ENCODE data around the gene EID1.

The EID1 gene

DNA sequence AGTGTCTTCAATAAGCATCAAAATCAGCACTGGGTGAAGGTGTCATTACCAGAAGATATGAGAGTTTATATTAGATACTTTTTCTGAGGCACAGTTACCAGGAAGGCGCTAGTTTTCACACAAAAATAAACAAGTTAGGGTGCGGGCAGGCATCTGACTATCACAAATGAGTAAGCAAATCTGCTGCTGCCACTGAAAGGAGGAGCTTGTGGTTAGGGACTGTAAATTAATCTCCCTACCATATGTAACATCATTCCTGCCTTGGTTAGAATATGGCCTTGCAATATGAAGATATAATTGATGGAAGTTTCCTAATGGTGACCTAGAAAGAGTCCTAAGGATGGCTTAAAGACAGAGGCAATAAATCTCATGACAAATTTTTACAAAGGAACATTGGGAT lies 19.5 kb upstream of the EID1 start:
- Mint-ChIP-seq H3K4me1 (no peaks in the 10 kb centered on the region), H3K27me3 (no peaks in the 10 kb centered on the region), H3K27ac (no peak overlapping the region), H3K4me3 (no peak overlapping the region), H3K36me3 (no peaks in the 10 kb centered on the region), H3K9me3 (peaks cover 1% of the 10 kb centered on the region)
- ATAC-seq (ENCODE audit: low read depth) (no peak), DNase-seq (ENCODE audit: low spot score in 2 of 2) (no peak)

DNA sequence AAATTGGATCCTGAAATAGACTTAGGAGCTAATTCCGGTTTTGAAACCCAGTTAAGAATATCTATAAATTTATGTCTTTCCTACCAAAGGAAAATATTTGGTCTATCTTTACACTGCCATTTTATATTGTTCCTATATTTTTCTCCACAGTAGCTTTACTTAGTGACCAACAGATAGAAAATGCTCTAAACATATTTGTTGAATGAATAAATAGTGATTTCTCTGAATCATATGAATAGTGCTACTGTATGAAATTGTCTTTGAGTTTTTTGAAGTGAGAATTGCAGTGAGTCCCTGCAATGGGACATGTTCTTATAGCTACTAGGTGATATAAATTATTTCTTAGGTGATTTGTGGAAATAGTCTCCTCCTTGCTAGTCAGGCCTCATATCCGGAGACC lies 18.5 kb upstream of the EID1 start:
- no peak for ATAC-seq (ENCODE audit: low read depth)
- no peak for DNase-seq (ENCODE audit: low spot score in 2 of 2)
- Mint-ChIP-seq H3K4me1 (no peaks in the 10 kb centered on the region), H3K27me3 (no peaks in the 10 kb centered on the region), H3K4me3 (no peak overlapping the region), H3K27ac (no peak overlapping the region), H3K9me3 (no peaks in the 10 kb centered on the region), H3K36me3 (no peaks in the 10 kb centered on the region)

DNA sequence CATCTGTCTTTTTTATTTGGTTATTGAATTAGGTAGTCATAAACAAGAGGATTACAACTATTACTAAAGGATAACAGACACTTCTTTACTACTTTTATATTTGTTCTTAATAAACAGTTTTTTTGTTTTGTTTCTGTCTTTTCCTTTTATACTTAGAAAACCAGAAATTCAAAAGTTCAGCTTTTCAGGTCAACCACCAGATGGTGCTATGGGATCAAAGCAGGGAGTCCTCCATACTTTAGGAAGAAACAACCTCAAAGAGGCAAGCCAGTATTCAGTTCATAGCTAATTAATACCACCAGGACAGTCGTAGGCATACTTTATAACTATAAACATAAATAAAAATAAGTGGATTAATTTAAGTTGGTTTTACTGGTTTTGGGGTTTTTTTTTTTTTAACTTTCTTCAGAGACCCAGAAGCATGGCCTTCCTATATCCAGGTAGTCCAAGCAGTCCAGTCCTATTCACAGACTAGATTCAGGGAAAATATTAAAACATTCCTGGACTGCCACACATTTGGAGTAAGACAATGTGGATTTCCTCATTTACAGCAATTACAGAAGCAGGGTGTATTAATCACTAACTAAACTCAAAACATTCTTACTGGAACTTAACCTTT lies 16.0 kb upstream of the EID1 start:
- Mint-ChIP-seq H3K4me1 (no peaks in the 10 kb centered on the region), H3K27me3 (peaks cover 7% of the 10 kb centered on the region), H3K36me3 (no peaks in the 10 kb centered on the region), H3K27ac (no peak overlapping the region), H3K4me3 (no peak overlapping the region), H3K9me3 (no peaks in the 10 kb centered on the region)
- peak; percentile 63 for ATAC-seq (ENCODE audit: low read depth)
- DNase-seq (ENCODE audit: low spot score in 2 of 2) = peak; percentile 24 to 60

DNA sequence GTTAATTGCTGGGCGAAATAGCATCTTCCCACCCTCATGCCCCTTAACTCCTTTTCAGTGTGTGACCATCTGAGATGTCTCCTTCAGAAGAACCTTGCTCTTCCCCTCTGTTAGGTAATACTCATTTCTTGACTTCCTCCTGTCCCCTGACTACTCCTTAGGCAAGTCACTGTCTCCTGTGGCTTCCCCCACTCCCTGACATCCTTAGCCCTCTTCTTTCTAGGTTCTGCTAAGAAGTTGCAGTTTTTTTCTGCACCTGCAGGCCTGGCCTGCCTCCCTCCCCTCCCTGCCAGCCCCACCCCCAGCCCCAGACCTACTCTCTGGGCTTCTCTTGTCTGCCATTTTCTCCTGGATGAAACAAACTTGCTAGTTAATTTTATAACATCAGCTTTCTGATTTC lies 15.2 kb upstream of the EID1 start:
- peaks cover 9% of the 10 kb centered on the region for H3K27me3 Mint-ChIP-seq
- ATAC-seq (ENCODE audit: low read depth) = no peak

DNA sequence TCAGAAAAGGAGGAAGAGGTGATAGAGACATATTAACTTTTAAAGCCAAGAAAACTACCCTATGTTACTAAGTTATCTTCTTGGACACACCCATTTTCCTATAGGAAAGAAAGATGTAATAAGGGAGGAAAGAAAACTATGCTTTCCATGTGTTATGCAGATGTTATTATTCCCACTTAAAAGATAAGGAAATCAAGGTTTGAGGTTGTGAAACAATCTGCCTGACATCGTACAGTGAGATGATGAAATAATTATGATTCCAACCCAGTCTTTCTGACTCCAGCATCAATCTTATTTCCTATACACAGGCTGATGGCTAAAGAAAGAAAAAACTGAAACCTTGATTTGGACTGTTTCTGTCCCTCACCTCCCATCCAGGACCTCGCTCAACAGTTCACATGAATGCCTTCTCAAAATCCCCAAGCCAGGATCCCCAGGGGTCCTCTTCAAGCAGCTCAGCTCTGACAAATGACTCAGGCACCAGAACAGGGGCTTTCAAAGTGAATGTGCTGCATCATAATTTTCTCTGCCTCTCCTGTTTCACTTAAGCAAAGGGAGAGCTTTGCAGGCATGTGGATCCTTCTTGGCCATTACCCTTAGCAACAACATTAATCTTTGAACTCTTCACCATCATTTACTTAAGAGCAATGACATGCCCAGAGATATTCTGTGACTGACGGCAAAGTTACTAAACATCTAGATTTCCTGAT lies 12.4 kb upstream of the EID1 start:
- no peak for ATAC-seq (ENCODE audit: low read depth)
- Mint-ChIP-seq H3K9me3 (no peaks in the 10 kb centered on the region), H3K27ac (no peak overlapping the region), H3K4me3 (no peak overlapping the region), H3K4me1 (no peaks in the 10 kb centered on the region), H3K27me3 (peaks cover 9% of the 10 kb centered on the region), H3K36me3 (no peaks in the 10 kb centered on the region)
- no peak for DNase-seq (ENCODE audit: low spot score in 2 of 2)

More for the DNA sequence above, 15.2 kb upstream of the EID1 start:
- no peak overlapping the region for H3K4me3 Mint-ChIP-seq
- no peaks in the 10 kb centered on the region for H3K4me1 Mint-ChIP-seq
- H3K36me3 Mint-ChIP-seq = no peaks in the 10 kb centered on the region
- no peak overlapping the region for H3K27ac Mint-ChIP-seq
- no peaks in the 10 kb centered on the region for H3K9me3 Mint-ChIP-seq
- no peak for DNase-seq (ENCODE audit: low spot score in 2 of 2)

DNA sequence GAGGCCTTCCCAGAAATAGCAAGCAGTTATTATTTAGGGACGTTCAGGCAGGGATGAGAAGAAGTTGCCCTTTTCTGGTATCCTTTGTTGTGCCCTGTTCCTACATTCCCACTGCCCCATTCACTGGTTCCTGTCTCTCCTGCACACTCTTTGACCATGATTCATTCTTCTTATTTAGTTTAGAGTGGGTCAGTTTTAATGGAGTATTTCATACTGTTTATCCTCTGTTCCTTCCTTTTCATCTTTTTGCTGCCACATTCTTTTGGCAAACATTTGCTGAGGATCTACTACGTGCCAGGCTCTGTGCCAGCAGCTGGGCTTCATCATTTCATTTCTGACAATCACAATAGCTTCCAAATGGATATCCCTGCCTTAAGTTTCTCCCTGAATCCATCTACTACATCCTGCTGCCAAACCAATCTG lies 11.8 kb upstream of the EID1 start:
- Mint-ChIP-seq H3K27ac (no peak overlapping the region), H3K4me3 (no peak overlapping the region), H3K4me1 (no peaks in the 10 kb centered on the region), H3K27me3 (peaks cover 9% of the 10 kb centered on the region), H3K9me3 (no peaks in the 10 kb centered on the region), H3K36me3 (no peaks in the 10 kb centered on the region)
- no peak for ATAC-seq (ENCODE audit: low read depth)
- no peak for DNase-seq (ENCODE audit: low spot score in 2 of 2)

DNA sequence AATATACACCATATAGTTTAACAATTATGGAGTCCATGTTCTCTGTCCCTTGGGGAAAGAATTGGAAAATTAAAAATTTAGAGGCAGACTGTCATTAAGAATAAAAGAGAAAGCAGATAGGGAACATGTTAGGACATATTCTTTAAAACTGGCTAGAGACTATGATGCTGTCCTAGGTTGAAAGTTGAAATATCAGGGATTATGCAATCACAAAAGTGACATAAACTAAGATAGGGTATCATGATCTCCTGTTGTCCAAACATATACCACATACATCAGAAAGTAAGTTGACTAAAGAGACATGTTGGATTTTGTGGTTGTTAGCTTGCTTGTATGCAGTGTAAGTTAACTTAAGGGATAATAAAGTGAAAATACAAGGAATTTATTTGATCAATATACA lies 9.9 kb upstream of the EID1 start:
- Mint-ChIP-seq H3K27ac (no peak overlapping the region), H3K4me3 (no peak overlapping the region), H3K9me3 (no peaks in the 10 kb centered on the region), H3K27me3 (peaks cover 9% of the 10 kb centered on the region), H3K4me1 (no peaks in the 10 kb centered on the region), H3K36me3 (no peaks in the 10 kb centered on the region)
- DNase-seq (ENCODE audit: low spot score in 2 of 2) = no peak
- ATAC-seq (ENCODE audit: low read depth) = no peak

DNA sequence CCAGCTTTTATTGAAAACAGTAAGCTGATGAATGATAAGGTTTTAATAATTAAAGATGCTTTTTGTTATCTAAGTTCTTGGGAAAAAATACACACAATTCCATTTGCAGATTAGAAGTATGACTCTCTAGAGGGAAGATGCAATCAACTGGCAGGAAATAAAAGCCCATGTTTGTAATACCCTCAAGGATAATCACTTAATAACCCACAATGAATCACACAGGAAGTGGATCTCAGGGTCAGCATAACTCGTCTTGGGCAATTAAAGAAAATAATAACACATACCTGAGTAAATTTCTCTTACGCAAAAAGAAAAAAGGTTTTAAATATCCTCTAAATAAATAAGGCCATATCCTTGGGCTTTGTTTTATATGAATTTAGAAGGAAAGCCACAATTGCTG lies 9.4 kb upstream of the EID1 start:
- H3K27me3 Mint-ChIP-seq = peaks cover 9% of the 10 kb centered on the region
- no peaks in the 10 kb centered on the region for H3K4me1 Mint-ChIP-seq
- no peak overlapping the region for H3K4me3 Mint-ChIP-seq
- ATAC-seq (ENCODE audit: low read depth) (no peak), DNase-seq (ENCODE audit: low spot score in 2 of 2) (no peak)
- H3K36me3 Mint-ChIP-seq = no peaks in the 10 kb centered on the region
- H3K9me3 Mint-ChIP-seq = no peaks in the 10 kb centered on the region
- no peak overlapping the region for H3K27ac Mint-ChIP-seq

DNA sequence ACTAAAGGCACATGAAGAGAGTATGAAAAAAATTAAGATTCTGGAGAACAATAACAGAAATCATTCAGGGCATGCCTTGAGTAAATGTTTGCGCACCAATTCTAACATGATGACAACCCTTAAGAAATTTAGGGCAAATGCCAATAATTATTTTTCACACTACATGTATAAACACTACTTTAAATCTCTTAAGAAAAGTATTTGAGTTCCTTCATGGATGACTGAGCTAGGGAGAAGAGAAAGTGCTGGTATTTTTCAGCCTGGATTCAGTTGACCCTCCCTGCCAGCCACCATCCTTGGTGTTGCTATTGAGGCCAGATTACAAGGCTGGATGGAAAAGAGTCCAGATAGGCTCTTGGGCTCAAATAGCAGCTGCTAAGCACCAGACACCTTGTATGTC lies 8.0 kb upstream of the EID1 start:
- DNase-seq (ENCODE audit: low spot score in 2 of 2) (no peak), ATAC-seq (ENCODE audit: low read depth) (no peak)
- Mint-ChIP-seq H3K9me3 (no peaks in the 10 kb centered on the region), H3K36me3 (no peaks in the 10 kb centered on the region), H3K4me1 (no peaks in the 10 kb centered on the region), H3K27ac (no peak overlapping the region), H3K4me3 (no peak overlapping the region), H3K27me3 (peaks cover 9% of the 10 kb centered on the region)

DNA sequence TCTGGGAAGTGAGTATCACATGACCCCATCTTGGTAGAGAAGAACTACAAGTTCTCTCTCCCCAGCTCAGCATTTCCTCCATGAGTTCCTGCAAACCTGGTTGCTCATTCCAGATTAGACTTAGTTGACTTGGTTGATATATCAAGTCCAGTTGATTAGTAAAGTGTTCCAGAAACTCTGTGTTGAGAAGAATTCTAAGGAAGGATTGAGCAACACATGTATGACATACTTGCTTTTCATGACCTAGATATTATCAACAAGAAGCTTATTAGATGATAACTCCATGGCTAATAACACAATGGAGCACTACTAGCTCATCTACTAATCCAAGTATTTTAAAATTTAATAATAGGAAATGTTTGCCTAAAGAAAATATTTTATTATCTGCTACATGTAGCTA lies 6.4 kb upstream of the EID1 start:
- H3K4me1 Mint-ChIP-seq = no peaks in the 10 kb centered on the region
- H3K27ac Mint-ChIP-seq = no peak overlapping the region
- no peak for DNase-seq (ENCODE audit: low spot score in 2 of 2)
- ATAC-seq (ENCODE audit: low read depth) = no peak
- H3K36me3 Mint-ChIP-seq = no peaks in the 10 kb centered on the region
- H3K9me3 Mint-ChIP-seq = no peaks in the 10 kb centered on the region
- peaks cover 5% of the 10 kb centered on the region for H3K27me3 Mint-ChIP-seq
- no peak overlapping the region for H3K4me3 Mint-ChIP-seq

DNA sequence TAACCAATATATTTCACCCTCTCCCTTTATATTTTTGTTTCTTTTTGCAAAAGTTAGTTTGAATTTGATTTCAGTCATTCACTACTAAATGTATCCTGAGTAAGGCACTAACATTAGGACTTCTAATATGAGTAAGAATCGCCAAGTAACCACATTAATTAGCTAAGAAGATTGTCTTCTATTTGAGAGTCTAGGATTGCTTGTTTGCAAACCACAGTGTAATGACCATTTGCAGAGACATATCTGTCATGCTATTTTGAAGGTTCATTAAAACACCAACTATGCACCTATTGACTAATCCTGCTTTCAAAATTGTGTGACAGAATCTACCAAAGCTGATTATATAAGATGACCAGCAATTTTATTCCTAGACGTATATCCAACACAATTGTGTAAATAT lies 5.3 kb upstream of the EID1 start:
- ATAC-seq (ENCODE audit: low read depth) = no peak
- no peak for DNase-seq (ENCODE audit: low spot score in 2 of 2)
- Mint-ChIP-seq H3K4me3 (no peak overlapping the region), H3K9me3 (no peaks in the 10 kb centered on the region), H3K27ac (no peak overlapping the region), H3K36me3 (no peaks in the 10 kb centered on the region), H3K27me3 (no peaks in the 10 kb centered on the region), H3K4me1 (peaks cover 2% of the 10 kb centered on the region)

DNA sequence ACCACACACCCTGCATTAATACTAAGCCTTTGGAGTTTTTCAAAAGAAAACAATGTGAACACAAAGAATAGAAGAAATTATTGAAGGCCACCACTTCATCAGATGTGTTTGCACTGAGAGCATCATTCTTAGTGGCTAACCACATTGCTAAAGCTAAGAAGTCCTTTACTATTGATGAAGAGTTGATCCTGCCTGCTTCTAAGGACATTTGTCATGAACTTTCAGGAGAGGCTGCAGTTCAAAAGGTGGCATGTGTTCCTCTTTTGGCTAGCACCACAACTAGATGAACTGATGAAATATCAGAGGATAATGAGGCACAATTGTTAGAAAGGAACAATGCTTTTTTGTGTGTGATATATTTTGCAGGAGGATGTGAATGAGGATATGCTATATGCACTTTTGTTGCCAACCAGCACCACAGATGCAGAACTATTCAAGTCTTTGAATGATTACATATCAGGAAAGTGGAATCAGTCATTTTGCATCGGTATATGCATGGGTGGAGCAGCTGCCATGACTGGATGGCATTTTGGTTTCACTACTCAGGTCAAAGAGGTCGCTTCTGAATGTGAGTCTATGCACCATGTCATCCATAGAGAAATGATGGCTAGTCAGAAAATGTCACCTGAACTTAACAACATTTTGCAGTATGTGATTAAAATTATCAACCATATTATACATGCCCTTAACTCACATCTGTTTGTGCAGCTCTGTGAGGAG lies 2.5 kb upstream of the EID1 start:
- H3K9me3 Mint-ChIP-seq = no peaks in the 10 kb centered on the region
- H3K27ac Mint-ChIP-seq = no peak overlapping the region
- H3K4me3 Mint-ChIP-seq = no peak overlapping the region
- peaks cover 6% of the 10 kb centered on the region for H3K36me3 Mint-ChIP-seq
- H3K4me1 Mint-ChIP-seq = peaks cover 15% of the 10 kb centered on the region
- ATAC-seq (ENCODE audit: low read depth) (no peak), DNase-seq (ENCODE audit: low spot score in 2 of 2) (no peak)
- no peaks in the 10 kb centered on the region for H3K27me3 Mint-ChIP-seq

DNA sequence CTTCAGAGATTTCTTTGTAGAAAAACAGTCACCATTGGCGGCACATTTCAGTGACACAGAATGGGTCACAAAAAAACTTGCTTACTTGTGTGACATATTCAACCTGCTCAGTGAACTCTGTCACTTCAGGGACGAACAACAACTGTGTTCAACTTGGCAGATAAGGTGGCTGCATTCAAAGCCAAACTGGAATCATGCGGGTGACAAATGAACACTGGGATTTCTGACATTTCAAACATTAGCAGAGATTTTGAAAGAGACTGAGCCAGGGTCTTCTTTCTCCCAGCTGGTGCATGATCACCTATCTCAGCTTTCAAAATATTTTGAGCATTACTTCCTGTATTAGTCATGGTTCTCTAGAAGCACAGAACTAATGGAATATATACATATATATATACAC lies 1.9 kb upstream of the EID1 start:
- no peaks in the 10 kb centered on the region for H3K27me3 Mint-ChIP-seq
- peaks cover 6% of the 10 kb centered on the region for H3K36me3 Mint-ChIP-seq
- no peak overlapping the region for H3K27ac Mint-ChIP-seq
- H3K9me3 Mint-ChIP-seq = no peaks in the 10 kb centered on the region
- H3K4me1 Mint-ChIP-seq = peaks cover 18% of the 10 kb centered on the region
- ATAC-seq (ENCODE audit: low read depth) (no peak), DNase-seq (ENCODE audit: low spot score in 2 of 2) (no peak)
- no peak overlapping the region for H3K4me3 Mint-ChIP-seq

DNA sequence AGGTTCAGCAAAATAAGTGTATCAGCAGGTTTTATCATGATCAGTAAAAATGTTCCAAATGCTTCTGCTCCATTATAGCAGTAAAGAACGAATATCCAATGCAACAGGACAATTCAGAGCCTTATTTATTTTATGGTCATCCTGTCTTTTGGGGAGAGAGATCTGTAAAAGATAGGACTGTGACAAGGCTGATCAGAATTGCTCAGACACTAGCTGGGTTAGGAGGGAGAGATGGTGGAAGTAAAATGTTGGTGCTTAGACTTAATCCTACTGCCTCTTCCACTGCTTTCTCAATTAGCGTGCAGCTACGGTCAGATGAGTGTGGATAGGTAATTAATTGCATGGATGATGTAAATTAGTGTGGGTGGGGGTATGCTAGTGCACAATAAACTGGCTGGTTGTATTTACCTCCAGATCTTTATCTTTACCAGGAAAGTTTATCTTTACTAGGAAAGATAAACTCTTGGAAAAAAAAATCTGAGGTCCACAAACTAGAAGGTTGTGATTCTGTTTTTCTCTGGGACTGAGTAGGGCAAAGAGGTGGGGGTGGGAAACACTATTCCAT lies 2.2 kb downstream of the EID1 start:
- Mint-ChIP-seq H3K4me1 (peaks cover 18% of the 10 kb centered on the region), H3K9me3 (no peaks in the 10 kb centered on the region), H3K27ac (no peak overlapping the region), H3K27me3 (peaks cover 4% of the 10 kb centered on the region), H3K36me3 (peaks cover 6% of the 10 kb centered on the region), H3K4me3 (no peak overlapping the region)
- ATAC-seq (ENCODE audit: low read depth) (no peak), DNase-seq (ENCODE audit: low spot score in 2 of 2) (no peak)
